H9 (cell line): Measurements from ENCODE around the gene CDX2. TPM values are rescaled to one million over a fixed set of nuclear protein-coding genes. Genes with fewer than 3 reads are reported as not detected.

Experiments
- DNase-seq: peaks from one replicate; pipeline ENCODE4 v3.0.0-alpha.2; 2017
- H2AFZ ChIP-seq: one replicate; pipeline ENCODE4 v1.6.1; 2013; ENCODE audit warnings: mild to moderate bottlenecking, low read length, control low read depth, moderate library complexity
- H2AK5ac ChIP-seq: 2 replicates; pipeline ENCODE4 v1.6.1; 2013; ENCODE audit warnings: low read length, control low read depth, mixed read lengths; ENCODE audit not compliant: insufficient read length
- H2BK120ac ChIP-seq: one replicate; pipeline ENCODE4 v1.6.1; 2013; ENCODE audit warnings: low read depth, mild to moderate bottlenecking, low read length, control low read depth, inconsistent platforms; ENCODE audit not compliant: poor library complexity, severe bottlenecking
- H2BK12ac ChIP-seq: 2 replicates; pipeline ENCODE4 v1.6.1; 2013; ENCODE audit warnings: low read length, control low read depth, mixed read lengths, low read depth; ENCODE audit not compliant: insufficient read length
- H2BK15ac ChIP-seq: 2 replicates; pipeline ENCODE4 v1.6.1; 2013; ENCODE audit warnings: low read depth, low read length, control low read depth
- H2BK20ac ChIP-seq: one replicate; pipeline ENCODE4 v1.6.1; 2013; ENCODE audit warnings: low read depth, mild to moderate bottlenecking, low read length, control low read depth, inconsistent platforms; ENCODE audit not compliant: poor library complexity, severe bottlenecking
- H2BK5ac ChIP-seq: 2 replicates; pipeline ENCODE4 v1.6.1; 2013; ENCODE audit warnings: low read length, control low read depth, mixed read lengths; ENCODE audit not compliant: insufficient read length
- H3K14ac ChIP-seq: 2 replicates; pipeline ENCODE4 v1.6.1; 2013; ENCODE audit warnings: low read length, control low read depth; ENCODE audit not compliant: insufficient read depth
- H3K18ac ChIP-seq: 2 replicates; pipeline ENCODE4 v1.6.1; 2013; ENCODE audit warnings: low read depth, mild to moderate bottlenecking, mixed read lengths, low read length, control low read depth; ENCODE audit not compliant: insufficient read length
- H3K23ac ChIP-seq: 2 replicates; pipeline ENCODE4 v1.6.1; 2013; ENCODE audit warnings: low read length, control low read depth, mixed read lengths, low read depth; ENCODE audit not compliant: insufficient read length
- H3K23me2 ChIP-seq: 2 replicates; pipeline ENCODE4 v1.6.1; 2013; ENCODE audit warnings: low read depth, mild to moderate bottlenecking, mixed read lengths, low read length, control low read depth; ENCODE audit not compliant: insufficient read length, poor library complexity, severe bottlenecking
- H3K27ac ChIP-seq: 2 replicates; pipeline ENCODE4 v1.5.1; 2013; ENCODE audit warnings: low read length, control low read depth, mixed read lengths, low read depth; ENCODE audit not compliant: insufficient read length
- H3K27me3 ChIP-seq: 2 replicates; pipeline ENCODE4 v1.6.1; 2013; ENCODE audit warnings: low read length, control low read depth, inconsistent platforms; ENCODE audit not compliant: insufficient read depth
- H3K4ac ChIP-seq: 2 replicates; pipeline ENCODE4 v1.6.1; 2013; ENCODE audit warnings: low read depth, mild to moderate bottlenecking, control low read depth, inconsistent platforms, low read length, moderate library complexity
- H3K4me1 ChIP-seq: 2 replicates; pipeline ENCODE4 v1.6.1; 2013; ENCODE audit warnings: low read length, control low read depth, inconsistent platforms; ENCODE audit not compliant: insufficient read depth
- H3K4me2 ChIP-seq: 2 replicates; pipeline ENCODE4 v1.6.1; 2013; ENCODE audit warnings: low read length, control low read depth, mixed read lengths; ENCODE audit not compliant: insufficient read length, insufficient read depth
- H3K56ac ChIP-seq: 2 replicates; pipeline ENCODE4 v1.6.1; 2013; ENCODE audit warnings: low read depth, mild to moderate bottlenecking, mixed read lengths, low read length, control low read depth; ENCODE audit not compliant: insufficient read length
- H3K79me1 ChIP-seq: 2 replicates; pipeline ENCODE4 v1.6.1; 2013; ENCODE audit warnings: low read depth, mild to moderate bottlenecking, moderate library complexity, low read length, control low read depth, inconsistent platforms; ENCODE audit not compliant: insufficient read depth, poor library complexity, severe bottlenecking
- H3K79me2 ChIP-seq: 2 replicates; pipeline ENCODE4 v1.6.1; 2013; ENCODE audit warnings: low read length, control low read depth, inconsistent platforms; ENCODE audit not compliant: insufficient read depth
- H3K9ac ChIP-seq: 2 replicates; pipeline ENCODE4 v1.6.1; 2013; ENCODE audit warnings: low read length, control low read depth, mixed read lengths; ENCODE audit not compliant: insufficient read length; ENCODE audit errors: extremely low read depth
- H3K9me3 ChIP-seq: one replicate; pipeline ENCODE4 v1.6.1; 2013; ENCODE audit warnings: low read depth, low read length, inconsistent platforms; ENCODE audit not compliant: control insufficient read depth
- H3T11ph ChIP-seq: one replicate; pipeline ENCODE4 v1.6.1; 2013; ENCODE audit warnings: mild to moderate bottlenecking, low read length, control low read depth, inconsistent platforms
- H4K20me1 ChIP-seq: one replicate; pipeline ENCODE4 v1.6.1; 2013; ENCODE audit not compliant: control insufficient read depth, insufficient read length, insufficient read depth
- H4K5ac ChIP-seq: 2 replicates; pipeline ENCODE4 v1.6.1; 2013; ENCODE audit warnings: low read depth, mild to moderate bottlenecking, mixed read lengths, low read length, control low read depth; ENCODE audit not compliant: insufficient read length
- H4K8ac ChIP-seq: replicated peaks from 2 replicates; pipeline ENCODE4 v1.6.1; 2013; ENCODE audit warnings: low read length, control low read depth, mixed read lengths, low read depth; ENCODE audit not compliant: insufficient read length
- H4K91ac ChIP-seq: 2 replicates; pipeline ENCODE4 v1.6.1; 2013; ENCODE audit warnings: low read depth, mild to moderate bottlenecking, moderate library complexity, mixed read lengths, low read length, control low read depth; ENCODE audit not compliant: insufficient read length
- H3K27ac Mint-ChIP-seq, 3 experiments: 2 replicates in 2 of 3; 3 replicates in 1 of 3; pipeline ENCODE4 v1.8.0; 2020 to 2021; ENCODE audit warnings: mixed read lengths in 3 of 3, mild to moderate bottlenecking in 1 of 3, moderate library complexity in 1 of 3
- H3K27me3 Mint-ChIP-seq: 2 replicates; pipeline ENCODE4 v1.8.0; 2021; ENCODE audit warnings: low read depth, mild to moderate bottlenecking, moderate library complexity, mixed read lengths
- H3K36me3 Mint-ChIP-seq, 3 experiments: 2 replicates in 2 of 3; 3 replicates in 1 of 3; pipeline ENCODE4 v1.8.0; 2020 to 2021; ENCODE audit warnings: low read depth in 3 of 3, mixed read lengths in 3 of 3; ENCODE audit not compliant: insufficient read depth in 1 of 3
- H3K4me1 Mint-ChIP-seq, 2 experiments: 2 replicates each; pipeline ENCODE4 v1.8.0; 2020; ENCODE audit warnings: mixed read lengths in 2 of 2
- H3K4me3 Mint-ChIP-seq, 2 experiments: 2 replicates in 1 of 2; 3 replicates in 1 of 2; pipeline ENCODE4 v1.8.0; 2020 to 2021; ENCODE audit warnings: mild to moderate bottlenecking in 2 of 2, mixed read lengths in 2 of 2, moderate library complexity in 1 of 2
- H3K9me3 Mint-ChIP-seq, 2 experiments: 2 replicates in 1 of 2; 3 replicates in 1 of 2; pipeline ENCODE4 v1.8.0; 2020; ENCODE audit warnings: mild to moderate bottlenecking in 2 of 2, mixed read lengths in 2 of 2, moderate library complexity in 1 of 2
- CTCF ChIP-seq: fragments of 200-600 bp; sonication (generic); conservative IDR thresholded peaks from 3 replicates; pipeline ENCODE4 v1.8.0; 2021; ENCODE audit warnings: antibody characterized with exemption, mild to moderate bottlenecking
- WGBS: extraction: QIAGEN DNeasy Blood & Tissue Kit; methylation state at CpG from one replicate; pipeline ENCODE4 v1.1.7; 2013; ENCODE audit warnings: missing lambda C conversion rate, low lambda C conversion rate, mixed read lengths; ENCODE audit not compliant: insufficient read length; ENCODE audit errors: extremely low coverage; 5-methylcytosine and 5-hydroxymethylcytosine counted together
- total RNA-seq: library from RNA; stranded (reverse); gene quantifications from 2 replicates; pipeline ENCODE4 v1.2.1, GENCODE V29; 2021

CDX2 gene
- total RNA-seq, 1 experiment from 2014 or later = not detected

GRCh38 chr13:27918041-27918917, 50.8 kb downstream of the CDX2 start:
- Histone ChIP-seq H3K4ac (no peak overlapping the region), H3K14ac (no peak overlapping the region), H2AFZ (no peak overlapping the region), H3K79me2 (no peaks in the 10 kb centered on the region), H3K23me2 (no peaks in the 10 kb centered on the region), H3K23ac (no peak overlapping the region), H2BK12ac (no peak overlapping the region), H3K4me2 (peak overlapping the region; percentile 33), H2BK120ac (no peak overlapping the region), H3K27ac (no peak overlapping the region), H4K20me1 (peaks cover 6% of the 10 kb centered on the region), H4K5ac (no peak overlapping the region), H2AK5ac (no peak overlapping the region), H3K79me1 (no peaks in the 10 kb centered on the region), H3K9me3 (no peaks in the 10 kb centered on the region), H2BK20ac (no peak overlapping the region), H2BK15ac (no peak overlapping the region), H3K9ac (no peak overlapping the region), H3K18ac (no peak overlapping the region), H4K8ac (no peak overlapping the region), H3K4me1 (no peaks in the 10 kb centered on the region; the same call in 1 of the 2 replicates), H3T11ph (no peak overlapping the region), H3K27me3 (peaks cover 84% of the 10 kb centered on the region), H4K91ac (no peak overlapping the region), H2BK5ac (no peak overlapping the region), H3K56ac (no peak overlapping the region)
- peaks cover 8 to 14% of the 10 kb centered on the region in 2 experiments; a peak in 4 of 5 replicates for H3K9me3 Mint-ChIP-seq
- H3K27me3 Mint-ChIP-seq = peaks cover 100% of the 10 kb centered on the region
- TF ChIP-seq CTCF = no peak
- peak; percentile 34 for DNase-seq
- no peak overlapping the region for H3K27ac Mint-ChIP-seq
- no CpG with 5 or more reads among the region's 46 CpGs for WGBS
- peaks cover 23 to 41% of the 10 kb centered on the region in 2 experiments for H3K4me1 Mint-ChIP-seq
- peak overlapping the region in 1 of 2 experiments; percentile 61; a peak in 2 of 5 replicates for H3K4me3 Mint-ChIP-seq
- H3K36me3 Mint-ChIP-seq = no peaks in the 10 kb centered on the region
